Measurements from ENCODE around the gene CCL27. TPM values are rescaled to one million over a fixed set of nuclear protein-coding genes. Genes with fewer than 3 reads are reported as not detected.

The CCL27 gene, protein sequence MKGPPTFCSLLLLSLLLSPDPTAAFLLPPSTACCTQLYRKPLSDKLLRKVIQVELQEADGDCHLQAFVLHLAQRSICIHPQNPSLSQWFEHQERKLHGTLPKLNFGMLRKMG
- 0.36 TPM in 1 of 2 replicates, not detected in the other for total RNA-seq

GRCh38 chr9:34662526-34663302 is at the start of gene CCL27:
TSS of gene CCL27 (minus strand) at chr9:34662657. CDS start at chr9:34662633, 24 bp downstream.
- Histone ChIP-seq H3K9me3 (ENCODE audit: low read depth, low read length) (no peaks in the 10 kb centered on the region), H3K36me3 (ENCODE audit: insufficient read depth, low read length) (no peaks in the 10 kb centered on the region), H3K79me2 (ENCODE audit: insufficient read depth, low read length) (peaks cover 16% of the 10 kb centered on the region), H3K4me2 (ENCODE audit: insufficient read depth, low read length) (no peak within 1 kb of the TSS), H3K4me3 (ENCODE audit: insufficient read depth, low read length) (no peak within 1 kb of the TSS), H4K20me1 (ENCODE audit: insufficient read depth, low read length) (peaks cover 1% of the 10 kb centered on the region), H3K4me1 (ENCODE audit: insufficient read depth, low read length) (peaks cover 12% of the 10 kb centered on the region), H3K27ac (ENCODE audit: low read depth, low read length) (no peak within 1 kb of the TSS), H3K27me3 (ENCODE audit: insufficient read depth, low read length) (no peaks in the 10 kb centered on the region), H2AFZ (ENCODE audit: low read length) (no peak within 1 kb of the TSS)
- no peak for TF ChIP-seq CTCF (IDR thresholded peaks at IDR 0.05; ENCODE audit: extremely low read depth, low read depth, low read length)
- peak; percentile 73 for DNase-seq (ENCODE audit: insufficient read length, low spot score, missing footprints)

DNA sequence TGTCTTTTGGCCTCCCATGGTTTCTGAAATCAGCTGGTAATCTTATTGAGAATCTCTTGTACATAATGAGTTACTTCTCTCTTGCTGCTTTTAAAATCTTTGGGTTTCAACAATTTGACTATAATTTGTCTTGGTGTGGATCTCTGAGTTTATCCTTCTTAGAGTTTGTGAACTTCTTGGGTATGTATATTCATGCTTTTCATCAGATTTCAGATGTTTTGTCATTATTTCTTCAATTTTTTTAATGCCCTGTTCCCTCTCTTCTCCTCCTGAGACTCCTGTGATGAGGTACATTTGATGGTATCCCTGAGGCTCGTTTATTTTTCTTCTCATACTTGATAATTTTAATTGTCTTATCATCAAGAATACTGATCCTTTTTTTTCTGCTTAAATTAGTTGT is 49.7 kb upstream of the CCL27 start:
- Histone ChIP-seq H3K36me3 (ENCODE audit: insufficient read depth, low read length) (no peaks in the 10 kb centered on the region), H3K79me2 (ENCODE audit: insufficient read depth, low read length) (no peaks in the 10 kb centered on the region), H3K9me3 (ENCODE audit: low read depth, low read length) (no peaks in the 10 kb centered on the region), H3K27me3 (ENCODE audit: insufficient read depth, low read length) (peaks cover 9% of the 10 kb centered on the region), H3K4me1 (ENCODE audit: insufficient read depth, low read length) (no peaks in the 10 kb centered on the region), H2AFZ (ENCODE audit: low read length) (no peak overlapping the region), H4K20me1 (ENCODE audit: insufficient read depth, low read length) (no peaks in the 10 kb centered on the region), H3K4me2 (ENCODE audit: insufficient read depth, low read length) (no peak overlapping the region), H3K4me3 (ENCODE audit: insufficient read depth, low read length) (no peak overlapping the region), H3K27ac (ENCODE audit: low read depth, low read length) (no peak overlapping the region)
- TF ChIP-seq CTCF (IDR thresholded peaks at IDR 0.05; ENCODE audit: extremely low read depth, low read depth, low read length), result no peak
- DNase-seq (ENCODE audit: insufficient read length, low spot score, missing footprints), result no peak

DNA sequence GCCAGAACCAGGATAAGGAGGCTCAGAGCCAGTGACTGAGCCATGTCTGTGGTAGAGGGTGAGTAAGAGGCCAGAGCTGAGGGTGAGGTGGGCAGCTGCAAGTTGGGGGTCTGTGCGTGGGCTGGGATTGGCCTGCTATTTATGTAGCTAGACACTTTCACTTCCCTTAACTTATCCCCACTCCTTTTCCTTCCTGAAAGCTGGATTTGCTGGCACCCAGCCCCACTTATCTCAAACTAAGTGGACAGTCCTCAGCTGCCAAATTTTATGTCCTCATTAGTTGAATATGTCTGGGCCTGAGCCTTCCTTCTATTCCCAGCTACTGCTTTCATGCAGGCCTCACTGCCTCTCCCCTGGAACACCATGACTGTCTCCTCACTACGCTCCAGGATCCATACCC is 47.6 kb upstream of the CCL27 start, which contains the start of gene CCL21:
TSS of gene CCL21 (minus strand) at position 114 of the 400 bp plus-strand sequence. CDS start at position 44, 70 bp downstream.
- Histone ChIP-seq H3K4me1 (ENCODE audit: insufficient read depth, low read length) (no peaks in the 10 kb centered on the region), H4K20me1 (ENCODE audit: insufficient read depth, low read length) (no peaks in the 10 kb centered on the region), H2AFZ (ENCODE audit: low read length) (no peak within 1 kb of the TSS), H3K4me2 (ENCODE audit: insufficient read depth, low read length) (no peak within 1 kb of the TSS), H3K9me3 (ENCODE audit: low read depth, low read length) (no peaks in the 10 kb centered on the region), H3K36me3 (ENCODE audit: insufficient read depth, low read length) (no peaks in the 10 kb centered on the region), H3K4me3 (ENCODE audit: insufficient read depth, low read length) (no peak within 1 kb of the TSS), H3K27ac (ENCODE audit: low read depth, low read length) (no peak within 1 kb of the TSS), H3K79me2 (ENCODE audit: insufficient read depth, low read length) (no peaks in the 10 kb centered on the region), H3K27me3 (ENCODE audit: insufficient read depth, low read length) (peaks cover 3% of the 10 kb centered on the region)
- DNase-seq (ENCODE audit: insufficient read length, low spot score, missing footprints), result no peak
- no peak for TF ChIP-seq CTCF (IDR thresholded peaks at IDR 0.05; ENCODE audit: extremely low read depth, low read depth, low read length)
